ENCODE measurements around the gene TMEM50A. TPM values are rescaled to one million over a fixed set of nuclear protein-coding genes. Genes with fewer than 3 reads are reported as not detected.
"Not testable (repeated sequence)": the region's sequence is repeated elsewhere in the genome, so short reads cannot be mapped to it uniquely, and the experiment has no call there.

TMEM50A gene
- total and polyA plus RNA-seq, 4 donors, result 83.5 to 111 (median 109) TPM

- not testable (repeated sequence) for H3K4me1 ChIP-seq (ENCODE audit: control insufficient read depth, insufficient read depth, low read length); H3K27me3 ChIP-seq (ENCODE audit: control insufficient read depth, insufficient read depth, low read length); H3K27ac ChIP-seq (ENCODE audit: low read depth, low read length); H3K9me3 ChIP-seq (ENCODE audit: control insufficient read depth, insufficient read depth, low read length); H3K4me3 ChIP-seq (ENCODE audit: low read depth, low read length); DNase-seq (ENCODE audit: low read depth in 4 of 6, low spot score in 6 of 6); H3K36me3 ChIP-seq (ENCODE audit: control insufficient read depth, insufficient read depth, low read length)
- 89% methylated on average over 1 of the region's 1 CpG for WGBS (ENCODE audit: insufficient coverage)
These were observed 44.4 kb downstream of the TMEM50A start for GRCh38 chr1:25382543-25382942.

- not testable (repeated sequence) for H3K27me3 ChIP-seq (ENCODE audit: control insufficient read depth, insufficient read depth, low read length); H3K4me1 ChIP-seq (ENCODE audit: control insufficient read depth, insufficient read depth, low read length); DNase-seq (ENCODE audit: low read depth in 4 of 6, low spot score in 6 of 6); H3K27ac ChIP-seq (ENCODE audit: low read depth, low read length); H3K36me3 ChIP-seq (ENCODE audit: control insufficient read depth, insufficient read depth, low read length); H3K9me3 ChIP-seq (ENCODE audit: control insufficient read depth, insufficient read depth, low read length); H3K4me3 ChIP-seq (ENCODE audit: low read depth, low read length)
- WGBS (ENCODE audit: insufficient coverage), result no CpG with 5 or more reads among the region's 1 CpG
These were observed 45.0 kb downstream of the TMEM50A start for GRCh38 chr1:25383090-25383489.

- H3K9me3 ChIP-seq (ENCODE audit: control insufficient read depth, insufficient read depth, low read length); DNase-seq (ENCODE audit: low read depth in 4 of 6, low spot score in 6 of 6); H3K4me1 ChIP-seq (ENCODE audit: control insufficient read depth, insufficient read depth, low read length); H3K4me3 ChIP-seq (ENCODE audit: low read depth, low read length); H3K36me3 ChIP-seq (ENCODE audit: control insufficient read depth, insufficient read depth, low read length); H3K27me3 ChIP-seq (ENCODE audit: control insufficient read depth, insufficient read depth, low read length); H3K27ac ChIP-seq (ENCODE audit: low read depth, low read length): not testable (repeated sequence)
- WGBS (ENCODE audit: insufficient coverage), result no CpG with 5 or more reads among the region's 1 CpG
These were observed 45.7 kb downstream of the TMEM50A start for GRCh38 chr1:25383875-25384274.

- DNase-seq (ENCODE audit: low read depth in 4 of 6, low spot score in 6 of 6); H3K27ac ChIP-seq (ENCODE audit: low read depth, low read length); H3K4me1 ChIP-seq (ENCODE audit: control insufficient read depth, insufficient read depth, low read length); H3K36me3 ChIP-seq (ENCODE audit: control insufficient read depth, insufficient read depth, low read length); H3K4me3 ChIP-seq (ENCODE audit: low read depth, low read length); H3K27me3 ChIP-seq (ENCODE audit: control insufficient read depth, insufficient read depth, low read length); H3K9me3 ChIP-seq (ENCODE audit: control insufficient read depth, insufficient read depth, low read length): not testable (repeated sequence)
- 100% methylated on average over 2 of the region's 4 CpGs for WGBS (ENCODE audit: insufficient coverage)
These were observed 49.0 kb downstream of the TMEM50A start for GRCh38 chr1:25387096-25387495.

- H3K4me3 ChIP-seq (ENCODE audit: low read depth, low read length); H3K36me3 ChIP-seq (ENCODE audit: control insufficient read depth, insufficient read depth, low read length); H3K27me3 ChIP-seq (ENCODE audit: control insufficient read depth, insufficient read depth, low read length); H3K27ac ChIP-seq (ENCODE audit: low read depth, low read length); H3K4me1 ChIP-seq (ENCODE audit: control insufficient read depth, insufficient read depth, low read length); H3K9me3 ChIP-seq (ENCODE audit: control insufficient read depth, insufficient read depth, low read length): not testable (repeated sequence)
- 35% methylated on average over 4 of the region's 9 CpGs for WGBS (ENCODE audit: insufficient coverage)
- DNase-seq (ENCODE audit: low read depth in 4 of 6, low spot score in 6 of 6), result peak in 1 of 6 donors; percentile 80
These were observed 50.6 kb downstream of the TMEM50A start for GRCh38 chr1:25388691-25389090.

- H3K9me3 ChIP-seq (ENCODE audit: control insufficient read depth, insufficient read depth, low read length); H3K36me3 ChIP-seq (ENCODE audit: control insufficient read depth, insufficient read depth, low read length); H3K4me1 ChIP-seq (ENCODE audit: control insufficient read depth, insufficient read depth, low read length); DNase-seq (ENCODE audit: low read depth in 4 of 6, low spot score in 6 of 6); H3K27me3 ChIP-seq (ENCODE audit: control insufficient read depth, insufficient read depth, low read length); H3K27ac ChIP-seq (ENCODE audit: low read depth, low read length); H3K4me3 ChIP-seq (ENCODE audit: low read depth, low read length): not testable (repeated sequence)
- WGBS (ENCODE audit: insufficient coverage), result 80% methylated on average over 3 of the region's 3 CpGs
These were observed 51.6 kb downstream of the TMEM50A start for GRCh38 chr1:25389721-25390120.

- 100% methylated on average over 1 of the region's 6 CpGs for WGBS (ENCODE audit: insufficient coverage)
- no peaks in the 10 kb centered on the region for H3K4me1 ChIP-seq (ENCODE audit: control insufficient read depth, insufficient read depth, low read length)
- no peaks in the 10 kb centered on the region for H3K9me3 ChIP-seq (ENCODE audit: control insufficient read depth, insufficient read depth, low read length)
- no peak overlapping the region for H3K27ac ChIP-seq (ENCODE audit: low read depth, low read length)
- DNase-seq (ENCODE audit: low read depth in 4 of 6, low spot score in 6 of 6), result no peak
- no peaks in the 10 kb centered on the region for H3K36me3 ChIP-seq (ENCODE audit: control insufficient read depth, insufficient read depth, low read length)
- H3K4me3 ChIP-seq (ENCODE audit: low read depth, low read length), result no peak overlapping the region
- no peaks in the 10 kb centered on the region for H3K27me3 ChIP-seq (ENCODE audit: control insufficient read depth, insufficient read depth, low read length)
These were observed 54.7 kb downstream of the TMEM50A start for GRCh38 chr1:25392841-25393240.

GRCh38 chr1:25397549-25397948 is 59.4 kb downstream of the TMEM50A start:
- H3K4me1 ChIP-seq (ENCODE audit: control insufficient read depth, insufficient read depth, low read length), result not testable (repeated sequence)

GRCh38 chr1:25398079-25398478 is 59.9 kb downstream of the TMEM50A start:
- H3K27ac ChIP-seq (ENCODE audit: low read depth, low read length); H3K36me3 ChIP-seq (ENCODE audit: control insufficient read depth, insufficient read depth, low read length); DNase-seq (ENCODE audit: low read depth in 4 of 6, low spot score in 6 of 6); H3K27me3 ChIP-seq (ENCODE audit: control insufficient read depth, insufficient read depth, low read length); H3K9me3 ChIP-seq (ENCODE audit: control insufficient read depth, insufficient read depth, low read length); H3K4me3 ChIP-seq (ENCODE audit: low read depth, low read length); H3K4me1 ChIP-seq (ENCODE audit: control insufficient read depth, insufficient read depth, low read length): not testable (repeated sequence)
- no CpG with 5 or more reads among the region's 2 CpGs for WGBS (ENCODE audit: insufficient coverage)

More at GRCh38 chr1:25397549-25397948, 59.4 kb downstream of the TMEM50A start:
- H3K27me3 ChIP-seq (ENCODE audit: control insufficient read depth, insufficient read depth, low read length); DNase-seq (ENCODE audit: low read depth in 4 of 6, low spot score in 6 of 6); H3K4me3 ChIP-seq (ENCODE audit: low read depth, low read length); H3K27ac ChIP-seq (ENCODE audit: low read depth, low read length); H3K9me3 ChIP-seq (ENCODE audit: control insufficient read depth, insufficient read depth, low read length); H3K36me3 ChIP-seq (ENCODE audit: control insufficient read depth, insufficient read depth, low read length): not testable (repeated sequence)
- WGBS (ENCODE audit: insufficient coverage), result 100% methylated on average over 1 of the region's 10 CpGs

- not testable (repeated sequence) for H3K36me3 ChIP-seq (ENCODE audit: control insufficient read depth, insufficient read depth, low read length); H3K4me1 ChIP-seq (ENCODE audit: control insufficient read depth, insufficient read depth, low read length); H3K27ac ChIP-seq (ENCODE audit: low read depth, low read length); DNase-seq (ENCODE audit: low read depth in 4 of 6, low spot score in 6 of 6); H3K4me3 ChIP-seq (ENCODE audit: low read depth, low read length); H3K27me3 ChIP-seq (ENCODE audit: control insufficient read depth, insufficient read depth, low read length); H3K9me3 ChIP-seq (ENCODE audit: control insufficient read depth, insufficient read depth, low read length)
- WGBS (ENCODE audit: insufficient coverage), result no CpG with 5 or more reads among the region's 8 CpGs
These were observed 65.0 kb downstream of the TMEM50A start for GRCh38 chr1:25402947-25403803.
